K562 (cell line): ENCODE data around the gene ZNF106. TPM values are rescaled to one million over a fixed set of nuclear protein-coding genes. Genes with fewer than 3 reads are reported as not detected.

Experiments used
- CAMTA2 ChIP-seq: fragments of 250-450 bp; sonication (Bioruptor Pico); conservative IDR thresholded peaks from 2 replicates; pipeline ENCODE4 v1.5.1; 2022
- POLR2G ChIP-seq: fragments of 200-400 bp; formaldehyde crosslinking; IDR thresholded peaks from 2 replicates; pipeline ENCODE4 v1.6.1; 2017; ENCODE audit warnings: low read depth, mild to moderate bottlenecking, antibody characterized with exemption, low read length, moderate library complexity
- SMARCC2 ChIP-seq: fragments of 450-650 bp; IDR thresholded peaks from 2 replicates; pipeline ENCODE4 v1.6.1; 2017; ENCODE audit warnings: antibody characterized with exemption, moderate library complexity, mild to moderate bottlenecking, low read depth
- STAG1 ChIP-seq: sonication (generic); formaldehyde crosslinking; IDR thresholded peaks from 2 replicates; pipeline ENCODE4 v1.5.0; 2020; ENCODE audit warnings: missing genetic modification reagents, borderline replicate concordance
- TEAD4 ChIP-seq, 2 experiments: sonication (generic) in 1 of 2; formaldehyde crosslinking in 1 of 2; IDR thresholded peaks; 2 replicates each; pipeline versions ENCODE4 v1.6.1 to v1.8.0; 2012 to 2022; ENCODE audit warnings: borderline replicate concordance in 1 of 2, inconsistent platforms in 1 of 2, low read length in 1 of 2, mild to moderate bottlenecking in 1 of 2, missing genetic modification reagents in 1 of 2
- TOE1 ChIP-seq, 2 experiments: fragments of 450-650 bp in 1 of 2; sonication (generic) in 1 of 2; formaldehyde crosslinking in 1 of 2; IDR thresholded peaks; 2 replicates each; pipeline versions ENCODE4 v1.7.1 to v1.8.0; 2016 to 2022; ENCODE audit warnings: borderline replicate concordance in 2 of 2, mild to moderate bottlenecking in 2 of 2, antibody characterized with exemption in 1 of 2, inconsistent platforms in 1 of 2, low read depth in 1 of 2, missing genetic modification reagents in 1 of 2, moderate library complexity in 1 of 2
- ZKSCAN3 ChIP-seq: fragments of 250-450 bp; sonication (Bioruptor Pico); IDR thresholded peaks from 2 replicates; pipeline ENCODE4 v1.4.0; 2020
- ZNF324 ChIP-seq: fragments of 250-450 bp; sonication (Bioruptor Pico); IDR thresholded peaks from 2 replicates; pipeline ENCODE4 v1.4.0; 2020; ENCODE audit warnings: mild to moderate bottlenecking
- polyA plus RNA-seq, 8 experiments: library from polyadenylated mRNA; depleted of rRNA in 4 of 8; stranded (reverse) in 5 of 8; unstranded in 3 of 8; fragments of >200 nt; fragmentation: Nextera tagmentation in 2 of 8; fragmentation: Illumina TruSeq in 1 of 8; extraction: Ambion mirVana in 2 of 8; extraction: Trizol in 1 of 8; gene quantifications; 2 replicates each; pipeline versions ENCODE4 v1.2.1 to v1.2.3, GENCODE V29; 2011 to 2014; ENCODE audit warnings: inconsistent platforms in 1 of 8, missing spikeins in 1 of 8
- total RNA-seq, 7 experiments: library from RNA; depleted of rRNA in 6 of 7; stranded (reverse); fragments of >200 nt in 6 of 7; fragmentation: Illumina TruSeq in 2 of 7; extraction: Trizol in 2 of 7; gene quantifications; 2 replicates each; pipeline versions ENCODE4 v1.2.1 to v1.2.3, GENCODE V29; 2011 to 2021; ENCODE audit warnings: low replicate concordance in 1 of 7
- TF ChIP-seq, protein P1 (sequence below): fragments of 250-450 bp; sonication (Bioruptor Pico); IDR thresholded peaks from 2 replicates; pipeline ENCODE4 v1.4.0; 2020; ENCODE audit warnings: mild to moderate bottlenecking, moderate library complexity
- TF ChIP-seq, protein P2 (sequence below): conservative IDR thresholded peaks from 2 replicates; pipeline ENCODE4 v1.6.1; 2011; ENCODE audit warnings: low read depth, mild to moderate bottlenecking, low read length; ENCODE audit not compliant: control insufficient read depth
- TF ChIP-seq, protein P3 (sequence below), 2 experiments: fragments of 450-650 bp in 1 of 2; sonication (generic) in 1 of 2; formaldehyde crosslinking in 1 of 2; IDR thresholded peaks; 2 replicates each; pipeline versions ENCODE4 v1.7.1 to v1.9.0; 2016 to 2022; ENCODE audit warnings: inconsistent platforms in 1 of 2, mild to moderate bottlenecking in 1 of 2, missing genetic modification reagents in 1 of 2
- TF ChIP-seq, protein P4 (sequence below): sonication (generic); formaldehyde crosslinking; IDR thresholded peaks from 2 replicates; pipeline ENCODE4 v1.8.0; 2022; ENCODE audit warnings: mild to moderate bottlenecking, missing genetic modification reagents

ZNF106 gene
- total and polyA plus RNA-seq, 9 of the 15 experiments (the other 6 are each of a cell fraction or from before 2014, with no cell fraction given) = 14.4 to 55.3 (median 33.7) TPM

DNA sequence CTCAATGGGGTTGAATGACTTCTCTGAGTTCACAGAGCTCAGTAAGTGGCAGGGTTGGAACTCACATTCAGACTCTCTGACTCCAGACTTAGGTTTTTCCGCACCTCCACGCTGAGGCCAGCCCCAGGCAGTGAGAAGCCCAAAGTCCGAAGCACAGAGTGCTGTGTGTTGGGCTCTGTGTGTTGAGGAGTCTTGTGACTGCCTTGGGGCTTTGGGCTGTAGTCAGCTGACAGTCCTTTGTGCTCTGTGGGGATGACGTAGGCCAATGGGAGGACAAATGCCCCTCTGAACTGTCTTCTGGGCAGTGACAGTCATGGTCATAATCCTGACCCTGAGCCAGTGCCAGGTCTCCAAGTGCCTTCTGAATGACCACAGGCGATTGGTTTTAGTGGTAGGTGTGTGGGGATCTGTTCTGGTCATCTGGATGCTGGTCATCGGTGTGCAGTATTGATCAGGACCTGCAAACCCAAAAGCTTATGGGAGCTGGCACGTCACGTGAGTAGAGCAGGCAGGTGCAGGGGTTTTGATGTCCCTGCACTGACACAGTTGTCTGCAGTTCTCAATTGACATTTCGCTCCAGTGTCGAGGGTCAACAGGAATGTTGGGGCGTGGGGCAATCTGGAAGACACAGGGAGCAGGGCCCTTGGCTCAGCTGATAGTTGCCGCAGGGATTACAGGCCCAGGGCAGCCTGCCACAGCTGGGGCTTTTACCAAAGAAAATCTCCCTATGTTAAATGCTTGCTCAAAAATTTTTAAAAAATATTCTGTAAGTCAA, 86.3 kb downstream of the ZNF106 start (continued):
- TF ChIP-seq POLR2G = no peak
- no peak for TF ChIP-seq CAMTA2 (CRISPR knock-in tag)
- no peak for TF ChIP-seq TOE1 (IDR thresholded peaks at IDR 0.05; ENCODE audit: borderline replicate concordance)
- no peak for TF ChIP-seq TOE1 (CRISPR knock-in tag; IDR thresholded peaks at IDR 0.05; ENCODE audit: borderline replicate concordance, low read depth)
- TF ChIP-seq, protein P1, sequence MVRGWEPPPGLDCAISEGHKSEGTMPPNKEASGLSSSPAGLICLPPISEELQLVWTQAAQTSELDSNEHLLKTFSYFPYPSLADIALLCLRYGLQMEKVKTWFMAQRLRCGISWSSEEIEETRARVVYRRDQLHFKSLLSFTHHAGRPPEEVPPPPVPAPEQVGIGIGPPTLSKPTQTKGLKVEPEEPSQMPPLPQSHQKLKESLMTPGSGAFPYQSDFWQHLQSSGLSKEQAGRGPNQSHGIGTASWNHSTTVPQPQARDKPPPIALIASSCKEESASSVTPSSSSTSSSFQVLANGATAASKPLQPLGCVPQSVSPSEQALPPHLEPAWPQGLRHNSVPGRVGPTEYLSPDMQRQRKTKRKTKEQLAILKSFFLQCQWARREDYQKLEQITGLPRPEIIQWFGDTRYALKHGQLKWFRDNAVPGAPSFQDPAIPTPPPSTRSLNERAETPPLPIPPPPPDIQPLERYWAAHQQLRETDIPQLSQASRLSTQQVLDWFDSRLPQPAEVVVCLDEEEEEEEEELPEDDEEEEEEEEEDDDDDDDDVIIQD (CRISPR knock-in tag) = no peak
- TF ChIP-seq, protein P2, sequence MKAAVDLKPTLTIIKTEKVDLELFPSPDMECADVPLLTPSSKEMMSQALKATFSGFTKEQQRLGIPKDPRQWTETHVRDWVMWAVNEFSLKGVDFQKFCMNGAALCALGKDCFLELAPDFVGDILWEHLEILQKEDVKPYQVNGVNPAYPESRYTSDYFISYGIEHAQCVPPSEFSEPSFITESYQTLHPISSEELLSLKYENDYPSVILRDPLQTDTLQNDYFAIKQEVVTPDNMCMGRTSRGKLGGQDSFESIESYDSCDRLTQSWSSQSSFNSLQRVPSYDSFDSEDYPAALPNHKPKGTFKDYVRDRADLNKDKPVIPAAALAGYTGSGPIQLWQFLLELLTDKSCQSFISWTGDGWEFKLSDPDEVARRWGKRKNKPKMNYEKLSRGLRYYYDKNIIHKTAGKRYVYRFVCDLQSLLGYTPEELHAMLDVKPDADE = no peak
- TF ChIP-seq SMARCC2 = no peak
- TF ChIP-seq ZNF324 (CRISPR knock-in tag) = no peak
- TF ChIP-seq STAG1 (CRISPR knock-in tag) = no peak
- TF ChIP-seq, protein P3, sequence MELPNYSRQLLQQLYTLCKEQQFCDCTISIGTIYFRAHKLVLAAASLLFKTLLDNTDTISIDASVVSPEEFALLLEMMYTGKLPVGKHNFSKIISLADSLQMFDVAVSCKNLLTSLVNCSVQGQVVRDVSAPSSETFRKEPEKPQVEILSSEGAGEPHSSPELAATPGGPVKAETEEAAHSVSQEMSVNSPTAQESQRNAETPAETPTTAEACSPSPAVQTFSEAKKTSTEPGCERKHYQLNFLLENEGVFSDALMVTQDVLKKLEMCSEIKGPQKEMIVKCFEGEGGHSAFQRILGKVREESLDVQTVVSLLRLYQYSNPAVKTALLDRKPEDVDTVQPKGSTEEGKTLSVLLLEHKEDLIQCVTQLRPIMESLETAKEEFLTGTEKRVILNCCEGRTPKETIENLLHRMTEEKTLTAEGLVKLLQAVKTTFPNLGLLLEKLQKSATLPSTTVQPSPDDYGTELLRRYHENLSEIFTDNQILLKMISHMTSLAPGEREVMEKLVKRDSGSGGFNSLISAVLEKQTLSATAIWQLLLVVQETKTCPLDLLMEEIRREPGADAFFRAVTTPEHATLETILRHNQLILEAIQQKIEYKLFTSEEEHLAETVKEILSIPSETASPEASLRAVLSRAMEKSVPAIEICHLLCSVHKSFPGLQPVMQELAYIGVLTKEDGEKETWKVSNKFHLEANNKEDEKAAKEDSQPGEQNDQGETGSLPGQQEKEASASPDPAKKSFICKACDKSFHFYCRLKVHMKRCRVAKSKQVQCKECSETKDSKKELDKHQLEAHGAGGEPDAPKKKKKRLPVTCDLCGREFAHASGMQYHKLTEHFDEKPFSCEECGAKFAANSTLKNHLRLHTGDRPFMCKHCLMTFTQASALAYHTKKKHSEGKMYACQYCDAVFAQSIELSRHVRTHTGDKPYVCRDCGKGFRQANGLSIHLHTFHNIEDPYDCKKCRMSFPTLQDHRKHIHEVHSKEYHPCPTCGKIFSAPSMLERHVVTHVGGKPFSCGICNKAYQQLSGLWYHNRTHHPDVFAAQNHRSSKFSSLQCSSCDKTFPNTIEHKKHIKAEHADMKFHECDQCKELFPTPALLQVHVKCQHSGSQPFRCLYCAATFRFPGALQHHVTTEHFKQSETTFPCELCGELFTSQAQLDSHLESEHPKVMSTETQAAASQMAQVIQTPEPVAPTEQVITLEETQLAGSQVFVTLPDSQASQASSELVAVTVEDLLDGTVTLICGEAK (IDR thresholded peaks at IDR 0.05) = no peak
- TF ChIP-seq, protein P3 (CRISPR knock-in tag; IDR thresholded peaks at IDR 0.05) = no peak
- TF ChIP-seq ZKSCAN3 (CRISPR knock-in tag) = no peak
- no peak for TF ChIP-seq TEAD4 (IDR thresholded peaks at IDR 0.05; ENCODE audit: low read length)
- no peak for TF ChIP-seq TEAD4 (CRISPR knock-in tag; IDR thresholded peaks at IDR 0.05; ENCODE audit: borderline replicate concordance)
- TF ChIP-seq, protein P4, sequence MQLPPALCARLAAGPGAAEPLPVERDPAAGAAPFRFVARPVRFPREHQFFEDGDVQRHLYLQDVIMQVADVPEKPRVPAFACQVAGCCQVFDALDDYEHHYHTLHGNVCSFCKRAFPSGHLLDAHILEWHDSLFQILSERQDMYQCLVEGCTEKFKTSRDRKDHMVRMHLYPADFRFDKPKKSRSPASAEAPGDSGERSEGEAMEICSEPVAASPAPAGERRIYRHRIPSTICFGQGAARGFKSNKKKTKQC (CRISPR knock-in tag) = no peak
